Breast epithelium (tissue), 4 donors: ENCODE measurements around the gene GIPC1. TPM values are rescaled to one million over a fixed set of nuclear protein-coding genes. Genes with fewer than 3 reads are reported as not detected.
A peak's percentile ranks its signal among the peaks of the same experiment; 100 is the strongest.

ENCODE experiments used
- DNase-seq, 2 donors: peaks; one replicate each; pipeline ENCODE4 v3.0.0-alpha.2; 2019; ENCODE audit warnings: low spot score in 2 of 2
- H3K27ac ChIP-seq, 2 donors: fragments of 200-600 bp; sonication (generic) in 1 of 2; one replicate each; pipeline ENCODE4 v1.5.1; 2016 to 2019; ENCODE audit warnings: mild to moderate bottlenecking in 1 of 2
- H3K27me3 ChIP-seq, 2 donors: fragments of 200-600 bp; sonication (generic) in 1 of 2; one replicate each; pipeline versions ENCODE4 v1.5.1 to v1.6.0; 2017 to 2019; ENCODE audit warnings: control low read depth in 1 of 2, mild to moderate bottlenecking in 1 of 2
- H3K36me3 ChIP-seq: fragments of 200-600 bp; one replicate; pipeline ENCODE4 v1.5.1; 2019
- H3K4me1 ChIP-seq, 2 donors: fragments of 200-600 bp; sonication (generic); one replicate each; pipeline ENCODE4 v1.5.1; 2016 to 2019; ENCODE audit warnings: control low read depth in 1 of 2
- H3K4me3 ChIP-seq, 3 donors: fragments of 200-600 bp; sonication (generic); 1 replicate in 2 of 3; 2 replicates in 1 of 3; pipeline ENCODE4 v1.5.1; 2016 to 2019; ENCODE audit warnings: mild to moderate bottlenecking in 3 of 3, moderate library complexity in 2 of 3
- H3K9me3 ChIP-seq, 2 donors: fragments of 200-600 bp; sonication (generic) in 1 of 2; one replicate each; pipeline ENCODE4 v1.5.1; 2016 to 2019; ENCODE audit warnings: control low read depth in 1 of 2
- POLR2A ChIP-seq: fragments of 450-650 bp; IDR thresholded peaks from one replicate; pipeline ENCODE4 v1.6.1; 2016; ENCODE audit warnings: antibody characterized with exemption, mild to moderate bottlenecking, moderate library complexity
- POLR2AphosphoS5 ChIP-seq, 3 donors: sonication (generic); formaldehyde crosslinking; IDR thresholded peaks; one replicate each; pipeline ENCODE4 v1.6.1; 2017; ENCODE audit warnings: antibody characterized with exemption in 3 of 3
- intact Hi-C: fragments of 100-400 bp; cut with DNase I; formaldehyde crosslinking; loops from one replicate; pipeline ENCODE4 v1.15.1; 2023; ENCODE audit warnings: low total_unique reads
- total RNA-seq, 3 donors: library from RNA; depleted of rRNA; stranded (reverse); fragments of >200 nt; gene quantifications; one replicate each; pipeline ENCODE4 v1.1.0, GENCODE V29; 2016
- TF ChIP-seq, protein P1 (sequence below), 3 donors: fragments of 450-650 bp; IDR thresholded peaks; one replicate each; pipeline ENCODE4 v1.5.1; 2016 to 2017; ENCODE audit warnings: antibody characterized with exemption in 3 of 3, mild to moderate bottlenecking in 3 of 3, moderate library complexity in 3 of 3

Gene GIPC1
- total RNA-seq, 3 donors from 2014 or later = 48.8 to 79.0 (median 72.0) TPM

DNA sequence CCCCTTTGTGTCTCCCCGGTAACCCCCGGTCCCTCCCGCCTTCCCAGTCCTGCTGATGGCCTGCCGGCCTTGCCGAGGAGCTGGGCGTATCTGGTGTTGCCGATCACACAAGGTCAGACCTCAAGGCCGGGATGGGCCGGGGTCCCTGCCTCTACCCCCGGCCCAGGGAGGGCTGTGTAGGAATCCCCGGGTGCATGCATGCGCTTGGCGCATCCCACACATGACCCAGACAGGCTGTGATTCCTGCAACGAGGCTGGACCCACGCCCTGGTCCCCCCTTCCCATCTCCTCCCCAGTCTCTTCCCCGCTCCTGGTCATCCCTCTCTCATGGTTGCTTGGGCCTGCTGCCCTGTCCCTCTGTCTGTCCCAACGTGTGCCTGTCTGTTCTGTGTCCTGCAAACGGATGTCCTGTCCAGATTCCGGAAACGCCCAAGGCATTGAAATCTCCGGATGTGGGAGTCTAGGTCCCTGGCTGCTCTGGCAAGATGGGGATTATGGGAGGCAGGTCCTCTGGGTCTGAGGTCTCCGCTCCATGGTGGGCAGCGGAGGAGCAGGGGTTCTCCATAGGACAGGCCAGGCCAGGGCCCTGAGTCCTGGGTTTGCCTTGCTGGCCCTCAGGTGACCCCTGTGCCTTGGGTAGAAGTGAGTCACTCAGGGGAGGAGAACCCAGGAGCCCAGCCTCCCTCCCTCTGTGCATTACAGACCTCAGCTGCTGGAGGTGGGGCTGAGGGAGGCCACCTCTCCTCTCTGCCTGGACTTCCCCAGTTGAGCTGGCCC lies 61.2 kb downstream of the GIPC1 start:
- peak overlapping the region; percentile 76 to 90 for H3K27ac ChIP-seq
- H3K36me3 ChIP-seq = no peaks in the 10 kb centered on the region
- H3K9me3 ChIP-seq = no peaks in the 10 kb centered on the region
- no peaks in the 10 kb centered on the region for H3K27me3 ChIP-seq
- TF ChIP-seq, protein P1, sequence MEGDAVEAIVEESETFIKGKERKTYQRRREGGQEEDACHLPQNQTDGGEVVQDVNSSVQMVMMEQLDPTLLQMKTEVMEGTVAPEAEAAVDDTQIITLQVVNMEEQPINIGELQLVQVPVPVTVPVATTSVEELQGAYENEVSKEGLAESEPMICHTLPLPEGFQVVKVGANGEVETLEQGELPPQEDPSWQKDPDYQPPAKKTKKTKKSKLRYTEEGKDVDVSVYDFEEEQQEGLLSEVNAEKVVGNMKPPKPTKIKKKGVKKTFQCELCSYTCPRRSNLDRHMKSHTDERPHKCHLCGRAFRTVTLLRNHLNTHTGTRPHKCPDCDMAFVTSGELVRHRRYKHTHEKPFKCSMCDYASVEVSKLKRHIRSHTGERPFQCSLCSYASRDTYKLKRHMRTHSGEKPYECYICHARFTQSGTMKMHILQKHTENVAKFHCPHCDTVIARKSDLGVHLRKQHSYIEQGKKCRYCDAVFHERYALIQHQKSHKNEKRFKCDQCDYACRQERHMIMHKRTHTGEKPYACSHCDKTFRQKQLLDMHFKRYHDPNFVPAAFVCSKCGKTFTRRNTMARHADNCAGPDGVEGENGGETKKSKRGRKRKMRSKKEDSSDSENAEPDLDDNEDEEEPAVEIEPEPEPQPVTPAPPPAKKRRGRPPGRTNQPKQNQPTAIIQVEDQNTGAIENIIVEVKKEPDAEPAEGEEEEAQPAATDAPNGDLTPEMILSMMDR (IDR thresholded peaks at IDR 0.05) = no peak
- no peak for TF ChIP-seq POLR2A
- peak in 1 of 3 donors; percentile 9 for TF ChIP-seq POLR2AphosphoS5 (IDR thresholded peaks at IDR 0.05)
- H3K4me3 ChIP-seq = peak overlapping the region; percentile 79 to 100 (median 86)
- intact Hi-C loops = no loop called here
- H3K4me1 ChIP-seq = peaks cover 6 to 7% of the 10 kb centered on the region in 2 donors
- peak in 1 of 2 donors; percentile 39 for DNase-seq

DNA sequence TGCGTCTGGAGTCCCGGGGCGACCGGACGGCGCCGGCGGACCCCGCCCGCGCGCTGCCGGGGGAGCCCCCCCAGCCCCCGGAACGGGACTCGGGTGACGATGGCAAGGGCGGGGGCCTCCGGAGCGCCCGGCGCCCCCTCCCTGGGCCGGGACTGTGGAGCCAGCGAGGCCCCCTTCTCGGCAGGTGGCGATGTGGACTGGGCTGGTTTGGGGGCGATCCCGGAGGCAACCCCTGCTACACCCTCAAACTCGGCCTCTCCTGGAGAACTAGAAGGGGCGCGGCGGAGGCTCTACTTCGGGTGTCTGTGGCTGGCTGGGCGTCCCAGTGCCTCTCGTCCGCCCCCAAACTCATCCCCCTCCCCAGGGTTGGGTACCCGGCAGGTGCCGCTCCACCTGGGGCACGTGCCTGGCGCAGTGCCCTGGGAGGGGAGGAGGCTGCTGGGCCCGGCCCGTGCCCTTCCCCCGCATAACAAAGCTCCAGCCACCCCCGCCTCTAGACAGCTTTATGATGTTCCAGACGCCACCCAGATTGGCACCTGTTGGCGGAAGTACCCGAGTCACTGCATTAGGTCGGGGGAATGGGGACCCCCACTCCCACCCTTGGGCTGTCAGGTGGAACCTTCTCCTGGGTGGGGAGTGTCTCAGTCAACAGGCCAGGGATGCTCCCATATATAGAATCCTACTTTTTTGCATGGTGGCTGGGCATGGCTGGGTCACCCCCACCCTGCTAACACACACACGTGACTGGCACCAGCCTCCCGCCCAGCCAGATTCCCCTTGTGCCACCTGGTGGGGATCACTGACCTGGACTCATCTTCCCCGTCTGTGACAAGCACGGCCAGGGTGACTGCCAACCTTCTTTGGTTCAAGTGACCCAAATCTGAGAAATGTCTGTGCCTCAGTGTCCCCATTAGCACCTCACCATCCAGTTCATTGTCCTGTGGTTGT lies 62.1 kb downstream of the GIPC1 start:
- peak overlapping the region; percentile 79 to 100 (median 86) for H3K4me3 ChIP-seq
- H3K9me3 ChIP-seq = no peaks in the 10 kb centered on the region
- H3K36me3 ChIP-seq = no peaks in the 10 kb centered on the region
- no peak for DNase-seq
- peak overlapping the region; percentile 76 to 90 for H3K27ac ChIP-seq
- no peaks in the 10 kb centered on the region for H3K27me3 ChIP-seq
- intact Hi-C loops = no loop called here
- TF ChIP-seq POLR2AphosphoS5 (IDR thresholded peaks at IDR 0.05) (no peak), POLR2A (no peak)
- TF ChIP-seq, protein P1 (IDR thresholded peaks at IDR 0.05) = no peak
- H3K4me1 ChIP-seq = peaks cover 6 to 7% of the 10 kb centered on the region in 2 donors

- intact Hi-C loops = no loop called here
- Histone ChIP-seq H3K4me1 (peaks cover 6 to 7% of the 10 kb centered on the region in 2 donors), H3K27me3 (no peaks in the 10 kb centered on the region), H3K4me3 (peak within 1 kb of the TSS; percentile 79 to 100 (median 86)), H3K36me3 (no peaks in the 10 kb centered on the region), H3K27ac (peak within 1 kb of the TSS; percentile 76 to 90), H3K9me3 (no peaks in the 10 kb centered on the region)
- DNase-seq = no peak
- TF ChIP-seq, protein P1 (IDR thresholded peaks at IDR 0.05) = no peak
- no peak for TF ChIP-seq POLR2A
- TF ChIP-seq POLR2AphosphoS5 (IDR thresholded peaks at IDR 0.05) = no peak
Measured at GRCh38 chr19:14432791-14433553, 63.0 kb downstream of the GIPC1 start, which contains the start of gene PKN1. TSS of gene PKN1 (plus strand) at chr19:14433306. CDS start at chr19:14433522, 216 bp downstream.

- TF ChIP-seq POLR2AphosphoS5 (IDR thresholded peaks at IDR 0.05) = no peak
- TF ChIP-seq POLR2A = no peak
- TF ChIP-seq, protein P1 (IDR thresholded peaks at IDR 0.05) = no peak
Measured at GRCh38 chr19:14430712-14431111, 65.2 kb downstream of the GIPC1 start.

More at GRCh38 chr19:14430712-14431111, 65.2 kb downstream of the GIPC1 start:
- no peaks in the 10 kb centered on the region for H3K36me3 ChIP-seq
- no peak overlapping the region for H3K27ac ChIP-seq
- intact Hi-C loops = no loop called here
- no peaks in the 10 kb centered on the region for H3K9me3 ChIP-seq
- H3K27me3 ChIP-seq = no peaks in the 10 kb centered on the region
- DNase-seq = no peak
- peaks cover 6 to 7% of the 10 kb centered on the region in 2 donors for H3K4me1 ChIP-seq
- H3K4me3 ChIP-seq = no peak overlapping the region
